Prostate gland (tissue), 2 donors: ENCODE measurements around the gene ANKMY2.

Source experiments
- POLR2A ChIP-seq: fragments of 450-650 bp; IDR thresholded peaks from one replicate; pipeline ENCODE4 v1.6.1; 2016; ENCODE audit warnings: antibody characterized with exemption, mild to moderate bottlenecking
- POLR2AphosphoS5 ChIP-seq: sonication (generic); formaldehyde crosslinking; IDR thresholded peaks from one replicate; pipeline ENCODE4 v1.6.1; 2017; ENCODE audit warnings: antibody characterized with exemption
- TF ChIP-seq, protein P1 (sequence below), 4 experiments: fragments of 200-600 bp in 2 of 4; fragments of 450-650 bp in 2 of 4; sonication (generic) in 2 of 4; IDR thresholded peaks; 1 replicate in 3 of 4; 2 replicates in 1 of 4; pipeline ENCODE4 v1.5.1; 2016 to 2019; ENCODE audit warnings: antibody characterized with exemption in 4 of 4, mild to moderate bottlenecking in 2 of 4, moderate library complexity in 2 of 4

DNA sequence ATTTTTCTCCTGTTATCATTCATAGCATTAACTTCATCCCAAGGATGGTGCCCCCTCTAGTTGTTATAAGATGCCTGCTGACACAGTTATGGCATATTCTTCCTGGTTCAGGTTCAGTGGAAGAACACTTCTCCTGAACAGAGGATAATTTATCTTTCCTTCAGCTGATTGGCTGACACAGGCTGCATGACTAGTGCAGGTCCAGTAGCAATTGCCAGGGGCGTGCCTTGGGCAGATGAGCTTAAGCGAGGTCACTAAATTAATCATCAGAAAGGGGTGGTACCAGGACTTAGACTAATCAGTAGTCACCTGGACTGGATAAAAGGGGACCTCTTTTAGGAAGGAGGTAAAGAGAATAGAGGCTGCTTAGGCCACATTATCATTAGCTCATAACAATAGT, 42.7 kb upstream of the ANKMY2 start:
- TF ChIP-seq, protein P1, sequence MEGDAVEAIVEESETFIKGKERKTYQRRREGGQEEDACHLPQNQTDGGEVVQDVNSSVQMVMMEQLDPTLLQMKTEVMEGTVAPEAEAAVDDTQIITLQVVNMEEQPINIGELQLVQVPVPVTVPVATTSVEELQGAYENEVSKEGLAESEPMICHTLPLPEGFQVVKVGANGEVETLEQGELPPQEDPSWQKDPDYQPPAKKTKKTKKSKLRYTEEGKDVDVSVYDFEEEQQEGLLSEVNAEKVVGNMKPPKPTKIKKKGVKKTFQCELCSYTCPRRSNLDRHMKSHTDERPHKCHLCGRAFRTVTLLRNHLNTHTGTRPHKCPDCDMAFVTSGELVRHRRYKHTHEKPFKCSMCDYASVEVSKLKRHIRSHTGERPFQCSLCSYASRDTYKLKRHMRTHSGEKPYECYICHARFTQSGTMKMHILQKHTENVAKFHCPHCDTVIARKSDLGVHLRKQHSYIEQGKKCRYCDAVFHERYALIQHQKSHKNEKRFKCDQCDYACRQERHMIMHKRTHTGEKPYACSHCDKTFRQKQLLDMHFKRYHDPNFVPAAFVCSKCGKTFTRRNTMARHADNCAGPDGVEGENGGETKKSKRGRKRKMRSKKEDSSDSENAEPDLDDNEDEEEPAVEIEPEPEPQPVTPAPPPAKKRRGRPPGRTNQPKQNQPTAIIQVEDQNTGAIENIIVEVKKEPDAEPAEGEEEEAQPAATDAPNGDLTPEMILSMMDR (IDR thresholded peaks at IDR 0.05): no peak
- no peak for TF ChIP-seq POLR2AphosphoS5
- TF ChIP-seq POLR2A: no peak
